GM12878 (cell line): Measurements from ENCODE around the gene SON. TPM values are rescaled to one million over a fixed set of nuclear protein-coding genes. Genes with fewer than 3 reads are reported as not detected.

Experiments
- ATAC-seq: fragments of 200-7000 bp; cut with Tn5 transposase; 3 replicates; pipeline ENCODE4 v1.9.1; 2020; ENCODE audit warnings: mild to moderate bottlenecking, moderate library complexity
- BruUV-seq: library from RNA; stranded (reverse); fragments of 400-500 nt; replicated peaks from 2 replicates; lab custom pipeline; 2021; lab: Mats Ljungman, UMichigan
- CTCF ChIA-PET: fragments of 300-600 bp; sonication (Branson Sonifier 250); formaldehyde crosslinking; extraction: SDS; loops from one replicate; lab custom pipeline; 2021; ENCODE audit warnings: inconsistent platforms; lab: Yijun Ruan, JAX
- POLR2A ChIA-PET: fragments of 350-600 bp; formaldehyde crosslinking; extraction: SDS; loops from one replicate; lab custom pipeline; 2021; ENCODE audit warnings: inconsistent platforms; lab: Charles Lee
- RAD21 ChIA-PET: fragments of 300-600 bp; sonication (Branson Sonifier 250); formaldehyde crosslinking; loops from one replicate; lab custom pipeline; 2023; ENCODE audit warnings: antibody characterized with exemption; ENCODE audit not compliant: unreplicated experiment; lab: Charles Lee
- SMC1A ChIA-PET: fragments of 300-600 bp; sonication (Branson Sonifier 250); formaldehyde crosslinking; loops from one replicate; lab custom pipeline; 2023; ENCODE audit not compliant: unreplicated experiment, uncharacterized antibody; lab: Charles Lee
- DNase-seq: peaks from one replicate; pipeline ENCODE4 v3.0.0-alpha.2; 2011; ENCODE audit warnings: low read depth, low spot score
- FAIRE-seq: peaks from 3 replicates; lab custom pipeline; 2011; peaks lifted over from hg19 to GRCh38; lab: Jason Lieb, UNC
- H2AFZ ChIP-seq: 2 replicates; pipeline ENCODE4 v1.6.0; 2011; ENCODE audit warnings: low read depth, low read length, control low read depth; ENCODE audit not compliant: control insufficient read depth
- H3K27ac ChIP-seq: 2 replicates; pipeline ENCODE4 v1.5.1; 2011; ENCODE audit warnings: control low read depth; ENCODE audit not compliant: control insufficient read depth, insufficient read depth
- H3K27me3 ChIP-seq, 2 experiments: replicated peaks in 1 of 2; 2 replicates each; pipeline versions ENCODE4 v1.6.0 to v1.6.1; 2011; ENCODE audit warnings: low read length in 1 of 2; ENCODE audit not compliant: control insufficient read depth in 2 of 2, insufficient read depth in 2 of 2
- H3K36me3 ChIP-seq, 2 experiments: 2 replicates each; pipeline ENCODE4 v1.5.1; 2011; ENCODE audit warnings: low read length in 1 of 2; ENCODE audit not compliant: control insufficient read depth in 2 of 2, insufficient read depth in 2 of 2
- H3K4me1 ChIP-seq: 2 replicates; pipeline ENCODE4 v1.6.1; 2011; ENCODE audit warnings: mild to moderate bottlenecking, low read length, moderate library complexity, mixed read lengths; ENCODE audit not compliant: control insufficient read depth, insufficient read depth
- H3K4me2 ChIP-seq: 2 replicates; pipeline ENCODE4 v1.6.0; 2011; ENCODE audit warnings: control low read depth; ENCODE audit not compliant: control insufficient read depth, insufficient read depth
- H3K4me3 ChIP-seq: fragments of 200-600 bp; sonication (generic); 2 replicates; pipeline ENCODE4 v1.5.1; 2016
- H3K79me2 ChIP-seq: 2 replicates; pipeline ENCODE4 v1.6.0; 2011; ENCODE audit warnings: low read length; ENCODE audit not compliant: control insufficient read depth, insufficient read depth
- H3K9ac ChIP-seq: 2 replicates; pipeline ENCODE4 v1.8.0; 2011; ENCODE audit warnings: low read length, control low read depth, mixed read lengths; ENCODE audit not compliant: control insufficient read depth, insufficient read depth
- H3K9me3 ChIP-seq: replicated peaks from 3 replicates; pipeline ENCODE4 v1.5.1; 2011; ENCODE audit warnings: mild to moderate bottlenecking, low read length; ENCODE audit not compliant: control insufficient read depth, insufficient read depth
- H4K20me1 ChIP-seq: 2 replicates; pipeline ENCODE4 v1.6.0; 2011; ENCODE audit not compliant: control insufficient read depth, insufficient read depth
- BCL11A ChIP-seq: IDR thresholded peaks from 2 replicates; pipeline ENCODE4 v1.6.1; 2011; ENCODE audit warnings: low read depth, low read length
- ESRRA ChIP-seq: IDR thresholded peaks from 2 replicates; pipeline ENCODE4 v1.6.1; 2012; ENCODE audit warnings: mild to moderate bottlenecking, low read length, improper control_type of control experiment
- NFYA ChIP-seq: IDR thresholded peaks from 2 replicates; pipeline ENCODE4 v1.6.1; 2011; ENCODE audit warnings: low read depth, mild to moderate bottlenecking, low read length, improper control_type of control experiment, borderline replicate concordance
- POLR2A ChIP-seq: IDR thresholded peaks from 2 replicates; pipeline ENCODE4 v1.6.1; 2011; ENCODE audit warnings: low read depth, mild to moderate bottlenecking, low read length
- POLR2AphosphoS5 ChIP-seq: IDR thresholded peaks from 2 replicates; pipeline ENCODE4 v1.6.1; 2011; ENCODE audit warnings: mild to moderate bottlenecking, low read length, inconsistent platforms
- RUNX3 ChIP-seq: IDR thresholded peaks from 2 replicates; pipeline ENCODE4 v1.6.1; 2012; ENCODE audit warnings: low read length, inconsistent platforms
- SMAD5 ChIP-seq: IDR thresholded peaks from 2 replicates; pipeline ENCODE4 v1.6.1; 2016; ENCODE audit warnings: antibody characterized with exemption, low read depth
- WGBS: methylation state at CpG from one replicate; pipeline ENCODE4 v1.1.6; 2016; ENCODE audit warnings: low lambda C conversion rate; ENCODE audit not compliant: insufficient replicate concordance, insufficient coverage; ENCODE audit errors: missing lambda C conversion rate; 5-methylcytosine and 5-hydroxymethylcytosine counted together
- in situ Hi-C: fragments of 300-500 bp; cut with MboI; formaldehyde crosslinking; loops from 9 replicates; pipeline ENCODE4 v1.14.3; 2018; ENCODE audit warnings: mixed read lengths
- intact Hi-C: fragments of 100-400 bp; cut with micrococcal nuclease; formaldehyde crosslinking; loops from one replicate; pipeline ENCODE4 v1.14.2; 2022; ENCODE audit not compliant: unreplicated experiment
- polyA plus RNA-seq, 11 experiments: library from polyadenylated mRNA; depleted of rRNA in 4 of 11; unstranded in 6 of 11; stranded (reverse) in 5 of 11; fragments of >200 nt; fragmentation: Nextera tagmentation in 4 of 11; fragmentation: Illumina TruSeq in 1 of 11; extraction: Ambion mirVana in 4 of 11; extraction: Trizol in 1 of 11; gene quantifications; 1 replicate in 1 of 11; 2 replicates in 10 of 11; pipeline versions ENCODE4 v1.2.1 to v1.2.3, GENCODE V29; 2011 to 2016; ENCODE audit warnings: inconsistent platforms in 2 of 11, missing spikeins in 2 of 11, low read depth in 1 of 11
- total RNA-seq, 4 experiments: library from RNA; depleted of rRNA in 3 of 4; stranded (reverse); fragments of >200 nt in 3 of 4; fragmentation: Illumina TruSeq in 1 of 4; extraction: Trizol in 1 of 4; gene quantifications; 2 replicates each; pipeline versions ENCODE4 v1.2.1 to v1.2.3, GENCODE V29; 2013 to 2021
- TF ChIP-seq, protein P1 (sequence below): IDR thresholded peaks from 2 replicates; pipeline ENCODE4 v1.6.1; 2012; ENCODE audit warnings: low read length, inconsistent platforms

SON gene
- total and polyA plus RNA-seq, 10 of the 15 experiments (the other 5 are each of a cell fraction or from before 2014, with no cell fraction given): 95.7 to 788 (median 251) TPM

DNA sequence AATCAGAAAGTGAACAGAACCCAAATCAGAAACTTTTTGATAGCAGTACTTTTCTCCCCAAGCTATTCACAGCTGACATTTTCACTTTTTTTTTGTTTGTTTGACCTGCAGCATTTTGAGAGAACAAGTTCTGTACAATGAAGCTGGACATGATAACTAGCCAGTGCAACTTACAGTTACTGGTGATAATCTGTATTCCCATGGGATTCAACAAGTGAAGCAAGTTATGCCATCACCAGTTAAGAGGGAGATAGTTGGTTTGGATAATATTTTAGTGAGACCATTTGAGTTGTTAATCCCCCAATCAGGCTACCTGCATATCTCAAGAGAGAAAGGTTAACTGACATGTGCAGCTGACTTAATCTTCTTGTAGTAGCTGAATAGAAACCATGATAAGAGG is 18.1 kb downstream of the SON start:
- ChIA-PET POLR2A (no interaction called here), CTCF (no interaction called here), SMC1A (interaction anchor here (0.5 to 1.7 kb wide), 2 partner anchors 13 to 100 kb away, joined by 3 to 6 read pairs; no protein-coding TSS in a partner anchor), RAD21 (no interaction called here)
- TF ChIP-seq POLR2AphosphoS5: peak; percentile 37; the same call in 1 of the 2 replicates
- TF ChIP-seq POLR2A: no peak
- Histone ChIP-seq H3K27me3 (no peaks in the 10 kb centered on the region), H3K36me3 (peaks cover 14 to 30% of the 10 kb centered on the region in 2 experiments), H2AFZ (no peak overlapping the region), H3K27ac (no peak overlapping the region), H3K4me2 (no peak overlapping the region), H4K20me1 (no peaks in the 10 kb centered on the region), H3K4me3 (no peak overlapping the region), H3K9me3 (no peaks in the 10 kb centered on the region), H3K4me1 (no peaks in the 10 kb centered on the region), H3K79me2 (peaks cover 15% of the 10 kb centered on the region), H3K9ac (no peak overlapping the region)
- no peak for DNase-seq
- intact Hi-C loops: no loop called here
- FAIRE-seq: no peak
- no peak; the same call in 2 of the 3 replicates for ATAC-seq
- in situ Hi-C loops: no loop called here
- no TSS peak for BruUV-seq

DNA sequence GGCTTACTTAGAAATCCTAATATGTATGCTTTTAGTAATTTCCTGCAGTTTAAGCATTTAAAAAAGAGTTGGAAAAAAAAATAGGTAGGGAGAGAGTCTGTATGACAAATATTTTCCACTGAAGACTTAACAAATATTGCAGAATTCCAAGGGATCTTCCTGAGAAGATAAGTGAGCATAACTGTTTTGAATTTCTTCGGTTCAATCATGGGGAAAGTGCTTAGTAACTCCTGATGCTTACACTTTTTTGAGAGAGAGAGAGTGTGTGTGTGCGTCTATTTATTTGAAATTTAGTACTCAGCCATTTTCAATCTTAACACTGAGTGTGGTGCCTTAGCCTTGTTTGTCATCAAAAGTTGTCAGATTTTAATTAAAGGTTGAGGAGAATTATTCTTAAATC is 18.5 kb downstream of the SON start:
- in situ Hi-C loops (no loop called here), intact Hi-C loops (no loop called here)
- Histone ChIP-seq H3K27me3 (no peaks in the 10 kb centered on the region), H3K36me3 (peaks cover 14 to 30% of the 10 kb centered on the region in 2 experiments), H3K4me3 (no peak overlapping the region), H4K20me1 (no peaks in the 10 kb centered on the region), H2AFZ (no peak overlapping the region), H3K9ac (no peak overlapping the region), H3K4me2 (no peak overlapping the region), H3K27ac (no peak overlapping the region), H3K9me3 (no peaks in the 10 kb centered on the region), H3K4me1 (no peaks in the 10 kb centered on the region), H3K79me2 (peaks cover 13% of the 10 kb centered on the region)
- SMC1A ChIA-PET: interaction anchor here (0.5 kb wide), 1 partner anchor 100 kb away, joined by 3 read pairs; no protein-coding TSS in a partner anchor
- RAD21 ChIA-PET: interaction anchor here (0.8 kb wide), 1 partner anchor 23 kb away, joined by 3 read pairs; no protein-coding TSS in a partner anchor
- no peak for TF ChIP-seq BCL11A
- TF ChIP-seq NFYA: no peak
- TF ChIP-seq SMAD5: no peak
- no peak for TF ChIP-seq ESRRA
- TF ChIP-seq, protein P1, sequence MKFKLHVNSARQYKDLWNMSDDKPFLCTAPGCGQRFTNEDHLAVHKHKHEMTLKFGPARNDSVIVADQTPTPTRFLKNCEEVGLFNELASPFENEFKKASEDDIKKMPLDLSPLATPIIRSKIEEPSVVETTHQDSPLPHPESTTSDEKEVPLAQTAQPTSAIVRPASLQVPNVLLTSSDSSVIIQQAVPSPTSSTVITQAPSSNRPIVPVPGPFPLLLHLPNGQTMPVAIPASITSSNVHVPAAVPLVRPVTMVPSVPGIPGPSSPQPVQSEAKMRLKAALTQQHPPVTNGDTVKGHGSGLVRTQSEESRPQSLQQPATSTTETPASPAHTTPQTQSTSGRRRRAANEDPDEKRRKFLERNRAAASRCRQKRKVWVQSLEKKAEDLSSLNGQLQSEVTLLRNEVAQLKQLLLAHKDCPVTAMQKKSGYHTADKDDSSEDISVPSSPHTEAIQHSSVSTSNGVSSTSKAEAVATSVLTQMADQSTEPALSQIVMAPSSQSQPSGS: no peak
- no peak for TF ChIP-seq RUNX3
- DNase-seq: no peak
- CTCF ChIA-PET: no interaction called here
- ATAC-seq: no peak
- BruUV-seq: no TSS peak
- POLR2A ChIA-PET: interaction anchor here (0.6 kb wide), 1 partner anchor 39 kb away, joined by 5 read pairs; no protein-coding TSS in a partner anchor
- 100% methylated on average over 2 of the region's 2 CpGs for WGBS
- FAIRE-seq: no peak
